ENCODE data around the gene LY6G5C.

The LY6G5C gene

GRCh38 chr6:31697555-31697954 lies 16.7 kb upstream of the LY6G5C start:
- TF ChIP-seq ZFX (IDR thresholded peaks at IDR 0.05) (no peak), CTCF (conservative IDR thresholded peaks at IDR 0.05) (no peak)
- H3K27ac ChIP-seq = no peak overlapping the region

- H3K27ac ChIP-seq = no peak overlapping the region
- TF ChIP-seq CTCF (conservative IDR thresholded peaks at IDR 0.05) (no peak), ZFX (IDR thresholded peaks at IDR 0.05) (no peak)
Observed at GRCh38 chr6:31693535-31693934, 12.7 kb upstream of the LY6G5C start.

GRCh38 chr6:31692886-31693285 lies 12.0 kb upstream of the LY6G5C start:
- H3K27ac ChIP-seq = no peak overlapping the region
- TF ChIP-seq ZFX (IDR thresholded peaks at IDR 0.05) = no peak
- TF ChIP-seq CTCF (conservative IDR thresholded peaks at IDR 0.05) = no peak

GRCh38 chr6:31692353-31692752 lies 11.5 kb upstream of the LY6G5C start:
- no peak overlapping the region for H3K27ac ChIP-seq
- no peak for TF ChIP-seq CTCF (conservative IDR thresholded peaks at IDR 0.05)
- no peak for TF ChIP-seq ZFX (IDR thresholded peaks at IDR 0.05)

GRCh38 chr6:31691564-31692108 lies 10.8 kb upstream of the LY6G5C start:
- no peak overlapping the region for H3K27ac ChIP-seq
- no peak for TF ChIP-seq CTCF (conservative IDR thresholded peaks at IDR 0.05)
- TF ChIP-seq ZFX (IDR thresholded peaks at IDR 0.05) = no peak

- H3K27ac ChIP-seq = no peak overlapping the region
- TF ChIP-seq ZFX (IDR thresholded peaks at IDR 0.05) = no peak
- TF ChIP-seq CTCF (conservative IDR thresholded peaks at IDR 0.05) = no peak
Observed at GRCh38 chr6:31691078-31691463, 10.2 kb upstream of the LY6G5C start.

- no peak overlapping the region for H3K27ac ChIP-seq
- TF ChIP-seq ZFX (IDR thresholded peaks at IDR 0.05) = no peak
- TF ChIP-seq CTCF (conservative IDR thresholded peaks at IDR 0.05) = no peak
Observed at GRCh38 chr6:31690231-31691077, 9.6 kb upstream of the LY6G5C start.
